ENCODE results near the gene HNMT.
"Not testable (repeated sequence)": the region's sequence is repeated elsewhere in the genome, so short reads cannot be mapped to it uniquely, and the experiment has no call there.

Gene HNMT

DNA sequence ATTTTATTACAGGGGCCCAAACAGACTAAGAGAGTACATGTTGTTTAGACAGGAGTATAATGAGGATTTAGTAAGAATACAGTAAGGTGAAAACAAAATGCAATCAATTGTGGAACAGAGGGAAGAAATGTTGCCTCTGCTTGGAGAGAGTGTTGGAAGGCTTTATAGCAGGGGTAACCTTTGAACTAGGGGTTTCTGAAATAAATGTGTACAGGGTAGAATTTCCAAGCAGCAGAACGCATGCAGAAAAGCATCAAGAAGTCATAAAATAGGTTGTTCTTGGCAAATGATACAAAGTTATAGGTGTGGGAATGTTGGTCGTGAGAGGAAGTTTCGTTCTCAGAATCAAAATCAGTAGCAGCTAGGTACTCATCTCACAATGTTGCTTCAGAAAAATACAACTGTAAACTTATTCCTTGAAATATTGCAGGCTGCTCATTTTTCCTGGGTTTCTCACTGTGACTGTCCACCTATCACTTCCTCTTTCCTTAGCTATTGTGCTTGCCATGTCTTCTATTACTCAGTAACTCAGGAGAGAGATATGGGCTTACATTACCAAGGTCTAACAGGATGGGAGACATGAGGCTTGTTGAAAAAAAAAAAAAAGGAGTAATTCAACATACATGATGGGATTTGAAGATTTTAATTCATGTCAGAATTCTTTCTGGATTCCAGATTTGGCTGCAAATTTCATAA, 17.1 kb upstream of the HNMT start:
- no peak for FAIRE-seq

DNA sequence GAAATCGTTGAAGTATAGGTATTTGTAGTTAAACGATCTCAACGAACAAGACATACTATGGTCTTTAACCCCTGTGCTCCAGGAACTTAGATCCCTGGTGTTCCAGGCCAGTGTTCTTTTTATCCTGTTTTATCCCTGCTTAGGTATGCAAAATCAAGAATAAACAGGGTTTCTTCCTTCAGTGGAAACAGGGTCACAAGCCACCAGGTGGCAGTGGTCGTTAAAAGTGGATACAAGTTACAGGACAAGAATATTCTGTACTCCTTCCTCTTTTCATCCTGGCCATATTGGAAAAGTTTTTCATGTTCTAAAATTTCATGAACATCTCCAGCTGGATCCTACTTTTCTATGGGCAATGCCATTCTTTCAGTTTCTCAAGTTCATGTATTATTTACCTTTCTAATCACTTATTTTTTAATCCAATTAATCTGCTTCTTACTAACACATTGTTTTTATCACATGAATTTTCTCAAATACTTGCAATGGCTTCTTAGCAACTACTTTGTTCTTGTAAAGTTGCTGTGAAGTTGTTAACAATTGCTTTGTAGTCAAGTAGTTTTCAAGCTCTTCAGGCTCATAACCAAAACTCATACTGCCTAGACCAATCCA, 16.4 kb upstream of the HNMT start:
- peak; percentile 89 for FAIRE-seq

DNA sequence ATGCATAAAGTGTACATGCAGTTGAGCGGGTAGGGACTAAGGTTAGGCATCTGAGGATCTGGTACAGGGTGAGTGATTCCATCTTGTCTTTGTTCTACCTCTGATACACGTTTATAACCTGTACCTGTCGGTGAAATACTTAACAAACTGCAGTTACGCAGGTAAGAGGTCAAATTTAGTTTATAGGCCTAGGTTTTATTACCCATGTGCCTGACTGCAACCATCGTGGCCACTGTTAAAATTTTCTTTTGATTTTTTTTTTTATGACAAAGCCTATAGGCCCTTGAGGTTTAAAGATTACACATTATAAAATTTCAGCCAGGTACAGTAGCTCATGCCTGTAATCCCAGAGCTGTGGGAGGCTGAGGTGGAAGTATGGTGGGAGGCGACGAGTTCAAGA, 15.4 kb upstream of the HNMT start:
- no peak for FAIRE-seq

DNA sequence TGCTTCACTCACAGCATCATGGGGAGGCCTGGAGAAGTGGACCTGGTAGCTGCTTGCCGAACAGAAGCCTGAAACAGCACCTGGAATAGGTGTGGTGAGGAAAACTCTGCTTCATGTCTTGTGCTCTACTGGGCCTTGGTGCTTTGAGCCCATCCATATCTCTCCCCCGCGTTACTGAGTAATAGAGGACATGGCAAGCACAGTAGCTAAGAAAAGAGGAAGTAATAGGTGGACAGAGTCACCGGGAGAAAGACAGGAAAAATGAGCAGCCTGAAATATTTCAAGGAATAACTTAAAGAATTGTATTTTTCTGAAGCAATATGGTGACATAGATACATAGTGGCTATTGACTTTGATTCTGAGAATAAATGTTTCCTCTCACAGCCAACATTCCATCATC, 14.0 kb upstream of the HNMT start:
- FAIRE-seq = no peak

DNA sequence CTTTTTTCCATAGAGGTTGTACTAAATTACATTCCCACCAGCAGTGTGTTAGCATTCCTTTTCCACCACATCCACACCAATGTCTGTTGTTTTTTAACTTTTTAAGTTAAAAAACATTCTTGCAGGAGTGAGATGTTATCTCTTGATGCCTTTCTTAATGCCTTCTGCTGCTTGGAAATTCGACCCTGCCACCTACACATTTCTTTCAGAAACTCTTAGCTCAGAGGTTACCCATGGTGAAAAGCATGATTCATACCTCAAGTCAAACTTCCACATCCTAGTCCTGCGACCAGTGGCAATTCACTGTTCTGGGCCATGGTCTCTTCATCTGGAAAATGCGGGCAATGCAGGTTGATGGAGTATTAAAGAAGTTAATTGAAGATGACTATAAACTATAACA, 12.7 kb upstream of the HNMT start:
- FAIRE-seq = no peak

DNA sequence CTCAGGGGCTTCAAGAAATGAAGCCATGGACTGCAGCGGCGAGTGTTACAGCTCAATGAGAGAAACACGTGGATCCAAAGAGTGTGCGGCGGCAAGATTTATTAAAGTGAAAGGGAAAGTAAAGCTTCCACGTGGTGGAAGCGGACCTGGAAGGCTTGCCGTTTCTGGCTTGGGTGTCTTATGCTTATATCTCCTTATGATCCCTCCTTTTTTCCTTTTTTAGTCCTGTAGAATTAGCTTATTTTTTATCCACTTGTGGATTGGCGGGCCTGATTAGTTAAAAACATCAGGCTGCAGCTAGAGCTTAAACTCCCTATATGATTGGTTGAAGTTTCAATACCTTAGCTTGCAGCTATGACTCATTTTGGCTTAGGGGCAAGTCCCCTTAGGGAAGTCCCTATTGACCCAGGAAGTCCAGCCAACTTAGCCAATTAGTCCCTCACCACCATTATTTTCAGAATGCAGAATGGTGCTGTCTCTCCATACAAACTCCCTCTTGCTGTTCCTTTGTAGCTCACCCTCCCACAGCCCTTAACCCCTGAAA, 11.6 kb upstream of the HNMT start:
- no peak for FAIRE-seq

DNA sequence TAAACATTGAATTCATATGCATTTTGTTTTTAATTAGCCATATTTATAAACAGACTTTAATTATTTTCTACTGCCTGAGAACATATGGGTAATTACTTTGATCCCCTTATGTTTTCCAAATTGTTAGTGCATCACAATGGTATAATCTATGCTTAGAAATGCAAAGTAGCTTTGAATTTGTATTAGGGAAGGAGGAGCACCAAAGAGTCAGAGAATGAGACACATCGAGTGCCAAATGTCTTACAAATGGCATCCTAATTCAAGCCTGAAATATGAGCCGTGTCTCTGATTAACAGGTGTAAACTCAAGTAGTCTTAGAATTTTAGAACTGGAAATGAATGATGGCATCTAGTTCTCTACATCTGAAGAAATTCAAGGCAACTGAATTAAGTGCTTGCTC, 8.7 kb upstream of the HNMT start:
- FAIRE-seq = no peak

DNA sequence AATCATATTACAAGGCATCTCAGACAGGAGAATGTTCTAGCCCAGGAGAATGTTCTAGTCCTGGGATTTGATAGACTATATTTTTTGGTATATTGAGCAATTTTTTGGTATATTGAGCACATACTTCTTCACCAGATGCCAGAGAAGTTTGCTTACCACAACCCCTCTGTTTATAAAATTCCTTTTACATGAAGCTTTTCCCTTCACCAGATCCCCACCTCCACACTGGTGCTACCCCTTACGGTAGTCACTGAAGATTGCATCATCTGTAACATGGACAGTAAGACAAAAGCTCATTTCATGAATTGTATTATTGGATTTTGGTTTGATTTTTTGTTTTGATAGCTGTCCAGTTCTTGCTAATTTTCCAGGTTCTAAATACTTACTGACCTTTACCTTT, 7.2 kb upstream of the HNMT start:
- FAIRE-seq = no peak

DNA sequence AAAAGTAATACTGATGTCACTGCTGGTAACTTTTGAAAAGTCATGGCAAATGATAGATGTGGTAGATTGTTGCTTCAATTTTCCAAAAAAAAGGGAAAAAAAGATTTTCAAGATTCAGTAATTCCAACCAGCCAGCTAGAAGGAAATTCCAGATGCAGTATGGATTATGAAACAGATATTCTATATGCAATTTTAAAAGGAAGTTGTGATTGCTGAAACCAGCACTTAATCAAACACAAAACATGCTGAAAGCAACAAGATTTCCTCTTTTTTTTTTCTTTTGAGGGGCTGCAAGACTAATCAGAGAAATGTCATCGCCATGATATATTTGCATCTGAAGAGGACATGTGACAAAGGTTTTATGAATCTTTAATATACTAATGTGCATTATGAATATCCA, 5.1 kb upstream of the HNMT start:
- no peak for FAIRE-seq

DNA sequence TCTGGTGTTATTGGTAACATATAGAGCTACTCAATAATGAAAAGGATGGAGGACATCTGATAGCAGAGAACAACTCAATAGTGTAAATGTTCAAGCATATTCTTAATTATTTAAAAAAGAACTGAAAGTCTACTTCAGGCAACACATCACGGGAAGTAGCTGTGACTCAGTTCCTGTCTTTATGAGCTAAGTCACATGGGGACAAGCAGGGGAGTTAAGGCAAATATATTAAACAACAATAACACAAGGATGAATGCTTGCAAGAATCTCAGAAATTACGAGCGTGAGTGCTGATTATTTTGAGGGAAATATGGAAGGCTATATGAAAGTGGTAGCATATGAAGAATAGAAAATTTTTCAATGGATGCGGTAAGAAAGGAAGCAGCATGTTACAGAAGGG, 4.0 kb upstream of the HNMT start:
- no peak for FAIRE-seq

DNA sequence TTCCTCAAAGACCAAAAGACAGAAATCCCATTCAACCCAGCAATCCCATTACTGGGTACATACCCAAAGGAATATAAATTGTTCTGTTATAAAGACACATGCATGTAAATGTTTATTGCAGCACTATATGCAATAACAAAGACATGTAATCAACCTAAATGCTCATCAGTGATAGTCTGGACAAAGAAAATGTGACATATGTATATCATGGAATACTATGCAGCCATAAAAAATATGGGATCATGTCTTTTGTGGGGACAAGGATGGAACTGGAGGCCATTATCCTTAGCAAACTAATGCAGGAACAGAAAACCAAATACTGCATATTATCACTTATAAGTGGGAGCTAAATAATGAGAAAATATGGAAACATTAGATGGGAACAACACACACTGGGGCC, 2.7 kb upstream of the HNMT start:
- FAIRE-seq = no peak

DNA sequence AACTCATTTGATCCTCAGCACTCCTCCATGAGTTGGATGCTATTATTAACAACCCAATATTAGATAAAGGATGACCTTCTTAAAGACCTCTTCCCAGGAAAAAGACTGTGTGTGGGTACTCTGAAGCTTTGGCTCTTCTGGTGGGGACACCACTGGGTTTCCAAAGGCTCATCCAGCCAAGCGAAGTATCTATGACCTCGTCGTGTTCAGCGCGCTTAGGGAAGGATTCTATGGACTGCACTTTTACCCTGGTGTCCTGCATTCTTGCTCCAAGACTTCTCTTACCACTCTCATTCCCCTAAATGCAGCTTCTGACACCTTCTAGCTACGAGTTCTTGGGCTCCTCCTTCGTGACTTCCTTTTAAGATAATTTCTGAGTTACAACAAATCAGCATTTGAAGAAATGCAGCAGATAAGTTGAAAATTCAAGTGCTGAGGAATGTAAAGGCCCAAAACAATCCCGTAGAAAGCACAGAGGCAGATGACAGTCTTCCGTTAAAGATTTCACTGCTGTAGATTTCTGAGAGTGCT, 673 bp upstream of the HNMT start:
- FAIRE-seq = no peak

DNA sequence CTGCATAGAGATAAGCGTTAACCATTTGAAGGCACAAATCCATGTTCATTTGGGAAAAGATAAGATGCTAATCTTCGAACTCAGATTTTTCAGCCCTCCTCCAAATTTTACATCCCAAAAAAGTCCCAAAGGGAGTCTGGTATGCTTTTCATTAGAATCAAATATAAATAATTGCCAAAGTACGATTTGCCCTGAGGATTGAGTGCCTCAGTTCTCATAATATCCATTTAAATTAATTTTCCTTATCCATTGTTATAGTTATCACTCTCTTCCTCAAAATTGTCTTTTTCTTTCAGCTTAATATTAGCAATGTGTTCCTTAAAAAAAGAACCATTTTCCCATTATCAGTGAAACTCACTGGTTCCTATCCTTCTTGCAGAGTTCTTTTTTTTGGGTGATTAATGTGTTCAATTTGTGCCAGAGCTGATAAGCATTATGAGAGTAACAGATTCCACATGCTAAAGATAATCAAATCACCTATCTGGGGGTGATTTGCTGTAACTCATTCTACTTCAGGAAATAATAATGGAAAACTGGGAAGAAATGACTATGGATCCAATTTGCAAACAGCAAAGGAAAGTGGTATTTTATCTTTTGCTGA, 686 bp downstream of the HNMT start:
- FAIRE-seq = peak; percentile 36

DNA sequence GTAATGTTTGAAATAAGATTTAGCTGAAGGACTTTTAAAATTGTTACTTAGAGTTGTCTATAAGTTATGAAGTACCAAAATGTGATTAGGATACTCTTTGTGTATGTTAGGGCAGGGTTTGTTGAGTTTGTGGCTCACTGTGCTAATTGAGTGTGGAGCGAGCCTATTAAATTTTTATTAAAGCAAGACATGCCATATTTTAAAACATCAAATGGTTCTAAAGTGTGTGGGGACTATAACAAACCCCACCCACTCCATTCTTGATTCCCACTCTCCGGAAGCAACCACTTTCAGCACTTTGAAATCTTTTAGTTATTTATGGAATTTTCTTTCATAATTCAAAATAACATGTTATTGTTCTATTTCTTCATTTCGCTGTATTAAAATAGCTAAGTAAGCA, 1.8 kb downstream of the HNMT start:
- FAIRE-seq = no peak

DNA sequence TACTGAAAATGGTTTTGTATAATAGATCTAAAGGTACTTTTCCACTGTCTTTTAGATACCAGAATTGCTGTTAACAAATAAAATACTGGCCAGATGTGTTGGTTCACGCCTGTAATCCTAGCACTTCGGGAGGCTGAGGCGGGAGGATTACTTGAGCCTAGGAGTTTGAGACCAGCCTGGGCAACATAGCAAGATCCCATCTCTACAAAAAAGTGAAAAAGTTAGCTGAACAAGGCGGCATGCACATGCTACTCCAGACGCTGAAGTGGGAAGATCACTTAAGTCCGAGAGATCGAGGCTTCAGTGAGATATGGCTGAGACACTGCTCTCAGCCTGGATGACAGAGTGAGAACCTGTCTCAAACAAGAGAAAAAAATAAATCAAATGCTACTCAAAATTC, 2.8 kb downstream of the HNMT start:
- FAIRE-seq = no peak

DNA sequence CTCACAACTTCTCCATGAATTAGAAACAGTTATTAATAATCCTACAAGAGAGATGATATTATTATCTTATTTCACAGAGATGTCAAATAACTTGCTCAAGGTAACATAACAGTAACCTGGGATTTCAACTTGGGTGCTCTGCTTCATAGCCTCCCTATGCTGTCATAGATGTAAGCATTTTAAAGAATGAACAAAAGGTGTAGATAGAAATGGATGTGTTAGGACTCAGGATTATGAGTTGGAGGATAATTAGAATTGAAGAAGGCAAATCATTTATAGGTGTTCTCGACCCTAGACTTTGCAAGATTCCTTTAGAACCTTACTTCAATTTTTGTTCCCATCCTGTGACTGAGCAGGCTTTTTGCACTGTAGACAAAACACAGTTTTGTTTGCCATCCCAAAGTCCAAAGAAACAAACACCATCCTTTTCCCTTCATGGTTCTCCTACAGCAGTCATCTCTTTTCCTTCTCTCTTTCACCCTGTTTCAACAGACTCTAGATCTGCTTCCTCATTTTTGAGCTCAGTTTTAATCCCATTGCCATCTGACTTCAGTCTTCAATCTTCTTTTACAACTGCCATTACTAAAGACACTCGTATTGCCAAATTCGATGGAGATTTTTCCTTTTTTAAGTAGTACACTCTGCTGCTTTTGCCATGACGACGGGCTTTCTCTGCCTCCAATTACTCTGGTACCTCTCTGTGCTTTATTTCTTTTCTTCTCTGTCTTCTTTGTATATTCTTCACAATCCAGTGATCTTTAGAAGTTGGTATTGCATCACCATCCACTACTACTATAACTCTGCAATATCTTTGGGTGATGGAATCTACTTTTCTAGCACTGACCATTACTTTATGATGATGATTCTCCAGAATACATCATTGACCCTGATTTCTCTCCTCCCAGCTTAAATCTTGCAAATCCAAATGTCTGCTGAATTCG, 4.5 kb downstream of the HNMT start:
- peak; percentile 60 for FAIRE-seq

DNA sequence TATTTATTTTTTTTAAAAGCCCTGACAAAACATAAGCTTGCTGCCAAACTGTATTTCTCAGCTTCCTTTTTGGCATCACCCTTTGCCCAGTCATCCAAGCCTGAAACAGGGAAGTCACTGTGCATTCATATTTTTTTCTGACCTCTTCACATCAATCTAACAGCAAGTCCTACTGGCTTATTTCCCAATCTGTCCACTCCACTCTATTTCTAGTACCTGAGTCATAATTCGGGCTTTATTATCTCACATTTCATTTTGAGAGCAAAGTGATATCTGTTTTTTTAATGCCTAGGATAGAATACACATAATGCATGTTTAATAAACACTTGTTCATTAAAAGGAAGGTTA, 5.1 kb downstream of the HNMT start:
- peak; percentile 64 for FAIRE-seq

DNA sequence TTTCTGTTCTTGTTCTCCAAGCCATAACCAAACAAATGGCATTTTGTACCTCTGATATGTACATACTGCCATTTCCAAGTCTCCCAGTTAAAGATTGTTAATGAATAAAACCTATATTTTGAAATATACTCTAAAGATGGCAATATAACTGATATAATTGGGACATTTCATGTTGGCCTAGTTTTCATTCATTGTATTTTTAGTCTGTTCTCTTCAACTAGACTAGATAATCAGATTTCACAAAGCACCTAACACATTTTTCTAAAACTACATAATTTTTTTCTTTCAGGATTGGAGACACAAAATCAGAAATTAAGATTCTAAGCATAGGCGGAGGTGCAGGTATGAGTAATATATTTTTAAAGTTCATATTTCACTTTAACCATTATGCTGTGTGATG, 5.6 kb downstream of the HNMT start:
- peak; percentile 79 for FAIRE-seq

DNA sequence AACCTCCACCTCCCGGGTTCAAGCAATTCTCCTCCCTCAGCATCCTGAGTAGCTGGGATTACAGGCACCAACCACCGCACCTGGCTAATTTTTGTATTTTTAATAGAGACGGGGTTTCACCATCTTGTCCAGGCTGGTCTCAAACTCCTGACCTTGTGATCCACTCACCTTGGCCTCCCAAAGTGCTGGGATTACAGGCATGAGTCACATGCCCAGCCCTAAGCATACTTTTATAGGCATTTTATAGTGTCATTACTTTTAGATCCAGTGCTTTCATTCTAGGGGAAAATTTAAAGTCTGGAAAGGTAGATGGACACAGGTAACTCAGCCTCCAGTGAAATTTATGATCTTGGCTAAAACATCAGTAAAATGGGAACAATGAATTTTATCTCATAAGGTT, 7.0 kb downstream of the HNMT start:
- FAIRE-seq = not testable (repeated sequence)

DNA sequence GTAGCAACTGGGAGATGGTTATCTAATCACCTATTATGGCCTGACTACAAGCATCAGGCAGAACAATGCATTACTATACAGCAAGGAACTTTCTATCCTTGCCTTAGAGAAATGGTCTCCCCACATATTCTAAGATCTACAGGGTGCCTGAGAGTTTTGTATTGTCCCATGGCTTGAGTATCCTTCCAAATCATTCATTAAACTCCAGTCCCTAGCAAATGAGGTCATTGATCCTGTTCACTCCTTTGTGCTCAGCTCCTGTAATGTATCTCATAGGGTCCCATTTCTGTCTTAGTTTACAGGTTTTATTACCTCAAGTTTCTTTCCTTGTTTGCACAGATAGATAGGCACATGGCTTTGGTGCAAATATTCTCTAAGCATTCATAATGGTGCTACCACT, 9.0 kb downstream of the HNMT start:
- FAIRE-seq = no peak

DNA sequence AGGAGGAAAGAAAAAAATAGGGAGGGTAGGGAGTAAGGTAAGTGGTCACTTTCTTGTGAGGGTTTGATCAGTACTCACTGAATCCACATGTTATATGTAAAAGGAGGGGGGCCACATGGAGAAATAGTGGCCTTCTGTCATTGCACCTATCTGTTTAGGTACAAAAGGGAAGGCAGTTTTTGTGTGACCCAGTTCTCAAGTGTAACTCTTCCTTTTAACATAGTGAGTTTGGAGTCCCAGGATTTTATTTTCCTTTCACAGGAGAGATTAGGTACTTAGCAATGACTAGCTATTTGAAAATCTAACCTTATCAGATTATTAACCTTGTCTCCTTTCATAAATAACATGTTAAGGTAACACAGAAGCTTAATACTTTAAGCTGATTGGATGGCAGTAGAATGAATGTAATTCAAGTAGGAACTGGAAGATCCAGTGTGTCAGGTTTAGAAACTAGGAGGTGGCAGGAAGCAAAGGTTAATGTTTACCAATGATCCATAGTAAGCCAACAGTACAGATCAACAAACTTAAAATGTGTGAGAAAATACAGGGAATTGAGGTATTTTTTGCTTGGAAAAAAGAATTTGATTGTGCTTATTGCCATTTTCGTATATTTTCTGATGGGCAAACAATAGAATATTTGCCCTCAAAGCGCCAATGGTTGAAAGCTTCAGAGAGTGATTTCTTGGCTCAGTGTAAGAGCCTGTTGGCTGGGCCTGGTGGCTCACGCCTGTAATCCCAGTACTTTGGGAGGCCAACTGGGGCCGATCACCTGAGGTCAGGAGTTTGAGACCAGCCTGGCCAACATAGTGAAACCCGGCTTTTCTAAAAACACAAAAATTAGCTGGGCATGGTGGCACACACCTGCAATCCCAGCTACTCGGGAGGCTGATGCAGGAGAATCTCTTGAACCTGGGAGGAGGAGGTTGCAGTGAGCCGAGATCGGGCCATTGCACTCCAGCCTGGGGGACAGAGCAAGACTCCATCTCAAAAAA, 11.3 kb downstream of the HNMT start:
- no peak for FAIRE-seq

DNA sequence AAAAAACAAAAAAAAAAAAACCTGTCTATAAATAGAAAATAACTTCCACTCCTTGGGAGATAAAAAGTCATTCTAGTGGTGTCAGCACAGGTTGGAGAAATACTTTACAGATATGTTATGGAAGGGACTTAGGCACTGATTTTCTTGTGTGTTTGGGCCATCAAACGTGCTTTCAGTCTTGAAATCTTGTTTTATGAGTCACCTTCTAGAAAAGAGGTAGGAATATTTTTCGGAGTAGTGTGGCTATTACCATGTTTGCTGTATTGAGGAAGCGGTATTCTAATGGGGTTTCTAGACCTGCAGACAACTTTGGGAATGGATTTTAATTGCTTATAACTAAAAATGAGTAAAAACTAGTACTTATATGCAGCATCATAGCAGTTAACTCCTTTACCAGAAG, 12.0 kb downstream of the HNMT start:
- no peak for FAIRE-seq

Data from islet of Langerhans (tissue), 1 donor.